Esophagus squamous epithelium (tissue), 4 donors: Measurements from ENCODE around the gene DLG5.

ENCODE experiments used
- POLR2A ChIP-seq, 4 donors: fragments of 450-650 bp; IDR thresholded peaks; one replicate each; pipeline ENCODE4 v1.6.1; 2017; ENCODE audit warnings: antibody characterized with exemption in 4 of 4, mild to moderate bottlenecking in 4 of 4, moderate library complexity in 3 of 4
- TF ChIP-seq, protein P1 (sequence below), 6 experiments: fragments of 450-650 bp in 4 of 6; fragments of 200-600 bp in 2 of 6; sonication (generic) in 2 of 6; IDR thresholded peaks; one replicate each; pipeline ENCODE4 v1.5.1; 2016 to 2019; ENCODE audit warnings: antibody characterized with exemption in 6 of 6, mild to moderate bottlenecking in 4 of 6, moderate library complexity in 4 of 6

DNA sequence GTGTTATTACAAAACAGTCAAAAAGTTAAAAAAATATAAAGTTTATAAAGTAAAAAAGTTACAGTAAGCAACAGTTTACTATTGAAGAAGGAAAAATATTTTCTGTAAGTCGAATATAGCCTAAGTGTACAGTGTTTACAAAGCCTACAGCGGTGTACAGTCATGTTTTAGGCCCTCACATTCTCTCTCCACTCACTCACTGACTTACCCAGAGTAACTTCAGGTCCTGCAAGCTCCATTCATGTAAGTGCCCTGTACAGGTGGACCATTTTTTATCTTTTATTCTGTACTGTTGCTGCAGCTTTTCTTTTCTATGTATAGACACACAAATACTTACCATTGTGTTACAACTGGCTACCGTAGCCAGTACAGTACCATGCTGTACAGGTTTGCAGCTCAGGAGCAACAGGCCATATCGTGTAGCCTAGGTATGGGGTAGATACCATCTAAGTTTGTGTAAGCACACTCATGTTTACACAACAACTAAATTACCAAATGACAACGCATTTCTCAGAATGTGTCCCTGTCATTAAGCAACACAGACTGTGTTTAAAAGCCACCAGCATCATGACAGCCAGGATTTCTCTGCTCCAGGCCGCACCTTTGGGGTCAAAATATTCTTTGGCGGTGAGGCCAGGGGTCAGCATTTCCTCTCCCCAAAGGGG lies 67.2 kb downstream of the DLG5 start:
- TF ChIP-seq POLR2A (IDR thresholded peaks at IDR 0.05), result no peak
- TF ChIP-seq, protein P1, sequence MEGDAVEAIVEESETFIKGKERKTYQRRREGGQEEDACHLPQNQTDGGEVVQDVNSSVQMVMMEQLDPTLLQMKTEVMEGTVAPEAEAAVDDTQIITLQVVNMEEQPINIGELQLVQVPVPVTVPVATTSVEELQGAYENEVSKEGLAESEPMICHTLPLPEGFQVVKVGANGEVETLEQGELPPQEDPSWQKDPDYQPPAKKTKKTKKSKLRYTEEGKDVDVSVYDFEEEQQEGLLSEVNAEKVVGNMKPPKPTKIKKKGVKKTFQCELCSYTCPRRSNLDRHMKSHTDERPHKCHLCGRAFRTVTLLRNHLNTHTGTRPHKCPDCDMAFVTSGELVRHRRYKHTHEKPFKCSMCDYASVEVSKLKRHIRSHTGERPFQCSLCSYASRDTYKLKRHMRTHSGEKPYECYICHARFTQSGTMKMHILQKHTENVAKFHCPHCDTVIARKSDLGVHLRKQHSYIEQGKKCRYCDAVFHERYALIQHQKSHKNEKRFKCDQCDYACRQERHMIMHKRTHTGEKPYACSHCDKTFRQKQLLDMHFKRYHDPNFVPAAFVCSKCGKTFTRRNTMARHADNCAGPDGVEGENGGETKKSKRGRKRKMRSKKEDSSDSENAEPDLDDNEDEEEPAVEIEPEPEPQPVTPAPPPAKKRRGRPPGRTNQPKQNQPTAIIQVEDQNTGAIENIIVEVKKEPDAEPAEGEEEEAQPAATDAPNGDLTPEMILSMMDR (IDR thresholded peaks at IDR 0.05), result no peak
